GM21367 (cell line): ENCODE data around the gene UNC13C.

Experiments
- ATAC-seq: cut with Tn5 transposase; IDR thresholded peaks from one replicate; pipeline ENCODE4 v1.9.1; 2021; ENCODE audit not compliant: unreplicated experiment

UNC13C gene

GRCh38 chr15:54289590-54290136 lies 311.4 kb downstream of the UNC13C start:
- no peak for ATAC-seq

GRCh38 chr15:54298396-54298795 lies 320.2 kb downstream of the UNC13C start:
- ATAC-seq, result no peak

GRCh38 chr15:54304321-54304720 lies 326.1 kb downstream of the UNC13C start:
- ATAC-seq, result no peak

- no peak for ATAC-seq
Measured at GRCh38 chr15:54305138-54305537, 326.9 kb downstream of the UNC13C start.

- no peak for ATAC-seq
Measured at GRCh38 chr15:54307252-54307902, 329.1 kb downstream of the UNC13C start.

- ATAC-seq, result no peak
Measured at GRCh38 chr15:54307926-54308325, 329.7 kb downstream of the UNC13C start.

GRCh38 chr15:54312528-54312927 lies 334.3 kb downstream of the UNC13C start:
- ATAC-seq, result no peak

- ATAC-seq, result no peak
Measured at GRCh38 chr15:54321426-54321825, 343.2 kb downstream of the UNC13C start.

GRCh38 chr15:54322341-54322740 lies 344.1 kb downstream of the UNC13C start:
- ATAC-seq, result no peak

GRCh38 chr15:54345301-54345700 lies 367.1 kb downstream of the UNC13C start:
- no peak for ATAC-seq

- ATAC-seq, result no peak
Measured at GRCh38 chr15:54345827-54346226, 367.6 kb downstream of the UNC13C start.

- no peak for ATAC-seq
Measured at GRCh38 chr15:54347082-54347827, 369.0 kb downstream of the UNC13C start.

GRCh38 chr15:54353726-54354125 lies 375.5 kb downstream of the UNC13C start:
- ATAC-seq, result no peak

GRCh38 chr15:54354341-54354740 lies 376.1 kb downstream of the UNC13C start:
- no peak for ATAC-seq

- no peak for ATAC-seq
Measured at GRCh38 chr15:54364961-54365360, 386.7 kb downstream of the UNC13C start.

- no peak for ATAC-seq
Measured at GRCh38 chr15:54373332-54373731, 395.1 kb downstream of the UNC13C start.

GRCh38 chr15:54374184-54374952 lies 396.1 kb downstream of the UNC13C start:
- ATAC-seq, result no peak

- no peak for ATAC-seq
Measured at GRCh38 chr15:54387799-54388198, 409.6 kb downstream of the UNC13C start.

- ATAC-seq, result no peak
Measured at GRCh38 chr15:54388746-54389145, 410.5 kb downstream of the UNC13C start.

GRCh38 chr15:54410481-54410880 lies 432.2 kb downstream of the UNC13C start:
- no peak for ATAC-seq

- ATAC-seq, result no peak
Measured at GRCh38 chr15:54424171-54424570, 445.9 kb downstream of the UNC13C start.

- ATAC-seq, result no peak
Measured at GRCh38 chr15:54428596-54428995, 450.4 kb downstream of the UNC13C start.
